Ishikawa (cell line): ENCODE results near the gene CYBA.

ENCODE experiments used
- CREB1 ChIP-seq: IDR thresholded peaks from 2 replicates; pipeline ENCODE4 v1.6.1; 2012; ENCODE audit warnings: low read depth
- FOXM1 ChIP-seq: IDR thresholded peaks from 2 replicates; pipeline ENCODE4 v1.6.1; 2012; ENCODE audit warnings: low read depth, borderline replicate concordance
- MAX ChIP-seq: IDR thresholded peaks from 2 replicates; pipeline ENCODE4 v1.6.1; 2012
- YY1 ChIP-seq: IDR thresholded peaks from 2 replicates; pipeline ENCODE4 v1.6.1; 2012; ENCODE audit warnings: low read depth

- no peak for TF ChIP-seq YY1
- no peak for TF ChIP-seq CREB1
- TF ChIP-seq MAX = no peak
- TF ChIP-seq FOXM1 = no peak
These were observed 44.6 kb downstream of the CYBA start for GRCh38 chr16:88606148-88606757.
